IPS-NIHi11 (cell line): ENCODE data around the gene TCEANC2.

ENCODE experiments used
- DNase-seq: peaks from one replicate; pipeline ENCODE4 v3.0.0; 2012; ENCODE audit warnings: mixed read lengths, low spot score

TCEANC2 gene

DNA sequence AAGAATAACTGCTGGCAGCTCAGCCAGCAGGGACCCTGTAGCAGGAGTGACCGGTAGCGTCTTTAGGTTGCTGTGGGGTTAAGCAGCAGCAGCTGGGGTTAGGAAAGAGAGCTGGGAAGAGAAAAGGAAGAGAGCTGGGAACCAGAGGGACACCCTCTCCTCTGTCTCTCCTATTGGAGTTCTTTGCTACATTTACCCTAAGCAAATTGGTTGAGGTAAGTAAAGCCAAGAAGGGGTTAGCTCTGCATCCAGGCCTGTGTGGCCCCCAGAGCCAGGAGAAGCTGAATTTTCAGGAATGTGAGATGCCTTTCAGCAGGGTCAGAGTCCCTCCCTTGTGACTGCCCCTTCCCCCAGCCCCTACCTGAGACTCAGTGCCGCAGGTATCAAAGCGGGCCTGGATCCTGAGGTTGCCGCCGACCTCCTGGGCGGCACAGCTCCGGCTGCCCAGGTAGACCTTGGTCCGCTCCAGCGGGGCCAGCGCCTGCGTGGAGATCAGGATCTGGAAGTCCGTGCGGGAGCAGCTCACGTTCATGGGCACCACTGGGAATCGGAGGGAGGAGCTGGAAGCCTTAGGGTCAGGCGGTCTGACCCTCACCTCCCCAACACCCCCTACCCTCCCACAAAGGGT lies 83.0 kb downstream of the TCEANC2 start:
- DNase-seq, result no peak

DNA sequence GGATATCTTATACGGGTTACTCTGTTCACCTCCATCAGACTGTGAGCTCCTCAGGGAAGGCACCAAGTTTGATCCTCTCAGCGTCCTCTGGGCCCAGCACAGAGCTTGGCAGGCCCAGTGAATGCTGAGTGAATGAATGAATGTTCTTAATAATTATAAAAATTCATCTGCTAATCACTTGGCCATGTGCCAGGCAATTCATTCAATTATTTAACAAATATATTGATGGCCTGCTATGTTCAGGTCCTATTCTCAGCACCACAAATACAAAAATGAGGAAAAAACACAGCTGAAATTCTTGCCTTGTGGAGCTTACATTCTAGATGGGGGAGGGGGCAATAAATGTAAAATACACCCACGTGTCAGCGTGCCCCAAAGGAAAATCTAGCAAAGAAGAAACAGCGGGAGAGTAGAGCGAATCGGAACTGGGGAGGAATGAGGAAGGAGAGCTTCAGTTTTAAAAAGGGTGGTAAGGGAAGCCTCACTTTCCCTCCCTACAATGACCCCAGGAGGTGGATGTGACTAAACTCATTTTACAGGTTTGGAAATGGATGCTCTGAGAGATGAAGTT lies 83.6 kb downstream of the TCEANC2 start:
- DNase-seq, result no peak

DNA sequence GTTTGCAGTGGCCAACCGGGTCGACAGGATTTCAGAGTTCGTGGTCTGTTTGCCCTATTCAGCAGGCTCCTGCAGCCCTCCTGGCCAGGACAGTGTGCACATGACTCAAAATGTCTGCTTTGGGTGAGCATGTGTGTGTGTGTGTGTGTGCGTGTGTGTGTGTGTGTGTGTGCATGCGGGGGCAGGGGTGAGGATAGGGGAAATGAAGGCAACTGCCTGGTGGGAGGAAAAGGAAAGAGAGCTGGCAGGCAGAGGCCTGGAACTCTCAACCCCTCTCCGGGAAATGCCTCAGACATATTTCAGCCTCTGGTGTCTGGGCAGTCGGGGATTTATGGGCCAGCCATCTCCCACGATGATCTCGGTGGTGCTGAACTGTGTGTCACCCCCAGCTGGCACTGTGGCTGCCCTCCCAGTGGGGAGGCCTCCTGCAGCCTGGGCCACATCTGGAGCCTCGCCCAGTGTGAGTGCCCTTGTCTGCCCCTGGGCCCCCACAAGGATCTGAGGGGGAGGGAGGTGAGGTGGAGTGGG lies 84.2 kb downstream of the TCEANC2 start:
- no peak for DNase-seq

DNA sequence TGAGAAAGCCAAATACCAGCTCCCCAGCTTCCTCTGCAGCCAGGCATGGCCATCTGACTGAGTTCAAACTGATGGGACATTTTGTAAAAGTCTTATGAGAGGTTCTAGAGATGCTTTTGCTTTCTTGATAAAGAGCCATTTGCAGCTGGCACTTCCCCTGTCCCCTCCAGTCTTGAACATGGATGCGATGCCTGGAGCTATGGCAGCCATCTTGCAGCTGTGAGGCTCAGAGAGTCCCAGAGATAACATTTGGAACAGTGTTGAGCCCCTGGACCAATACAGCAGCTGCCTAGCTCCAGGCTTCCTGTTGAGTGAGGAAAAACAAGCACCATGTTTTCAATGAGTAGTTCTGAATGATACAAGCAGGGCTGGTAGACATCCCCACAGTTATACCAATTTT lies 85.6 kb downstream of the TCEANC2 start:
- no peak for DNase-seq

DNA sequence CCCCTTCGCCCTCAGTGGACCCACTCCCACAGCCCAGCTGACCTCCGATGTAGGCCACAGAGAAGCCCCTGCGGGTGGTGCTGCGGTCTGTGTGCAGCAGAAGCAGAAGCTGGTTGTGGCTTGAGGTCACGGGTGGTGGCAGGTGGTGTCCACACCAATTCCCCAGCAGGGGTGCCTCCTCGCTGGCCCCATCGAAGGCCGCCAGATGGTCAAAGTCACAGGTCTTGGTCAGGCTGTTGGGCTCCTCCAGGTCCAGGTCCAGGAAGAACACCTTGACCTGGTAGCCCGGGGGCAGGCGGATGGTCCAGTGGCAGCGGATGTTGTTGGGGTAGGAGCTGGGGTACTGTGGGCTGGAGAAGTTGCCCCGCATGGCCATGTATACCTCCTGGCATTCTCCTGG lies 86.3 kb downstream of the TCEANC2 start:
- DNase-seq, result no peak

DNA sequence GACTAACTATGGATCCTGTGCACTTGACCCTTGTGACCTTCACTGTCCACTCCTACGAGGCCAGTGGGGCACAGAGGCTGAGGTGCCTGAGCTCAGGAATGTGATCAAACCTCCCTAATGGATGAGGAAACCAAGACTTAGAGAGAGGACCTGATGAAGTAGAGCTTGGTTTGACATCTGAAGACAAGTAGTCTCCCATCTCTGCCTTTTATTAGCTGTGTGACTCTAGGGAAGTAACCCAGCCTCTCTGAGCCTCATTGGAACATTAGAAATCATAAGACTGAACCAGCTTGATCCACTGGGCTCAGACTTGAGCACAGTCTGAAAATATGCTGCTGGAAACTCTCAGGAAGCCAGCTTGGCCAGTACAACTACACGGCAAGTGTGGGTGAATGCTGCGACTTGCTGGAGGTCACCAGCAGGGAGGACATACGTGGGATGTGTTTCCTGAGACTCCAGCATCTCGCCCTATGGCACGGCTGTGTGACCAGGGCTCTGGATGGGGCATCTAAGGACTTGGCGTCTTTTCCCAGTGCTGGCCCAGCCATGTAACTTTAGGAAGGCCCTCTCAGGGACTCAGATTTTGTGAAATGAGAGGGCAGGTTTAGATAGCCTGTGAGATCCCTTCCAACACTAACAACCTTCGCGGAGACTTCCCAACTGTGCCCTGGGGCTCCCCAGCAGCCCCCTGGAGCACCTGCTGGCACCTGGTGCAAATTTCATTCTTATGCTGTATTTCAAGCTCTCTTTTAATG lies 88.9 kb downstream of the TCEANC2 start:
- DNase-seq, result no peak

DNA sequence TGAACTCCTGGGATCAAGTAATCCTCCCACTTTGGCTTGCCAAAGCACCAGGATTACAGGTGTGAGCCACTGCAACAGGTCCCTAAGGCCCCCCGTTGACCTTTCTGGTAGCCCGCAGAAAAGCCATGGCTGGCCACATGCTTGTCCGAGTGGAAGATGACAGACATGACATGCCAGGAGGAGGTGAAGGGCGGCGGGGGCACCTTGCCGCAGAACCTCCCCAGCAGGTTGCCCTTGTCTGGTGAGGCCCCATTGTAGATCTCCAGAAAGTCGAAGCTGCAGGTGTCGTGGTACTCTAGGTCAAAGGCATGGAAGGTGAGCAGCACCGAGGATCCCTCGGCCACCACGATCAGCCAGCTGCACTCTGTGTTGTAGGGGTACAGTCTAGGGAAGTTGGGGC lies 91.0 kb downstream of the TCEANC2 start:
- no peak for DNase-seq

DNA sequence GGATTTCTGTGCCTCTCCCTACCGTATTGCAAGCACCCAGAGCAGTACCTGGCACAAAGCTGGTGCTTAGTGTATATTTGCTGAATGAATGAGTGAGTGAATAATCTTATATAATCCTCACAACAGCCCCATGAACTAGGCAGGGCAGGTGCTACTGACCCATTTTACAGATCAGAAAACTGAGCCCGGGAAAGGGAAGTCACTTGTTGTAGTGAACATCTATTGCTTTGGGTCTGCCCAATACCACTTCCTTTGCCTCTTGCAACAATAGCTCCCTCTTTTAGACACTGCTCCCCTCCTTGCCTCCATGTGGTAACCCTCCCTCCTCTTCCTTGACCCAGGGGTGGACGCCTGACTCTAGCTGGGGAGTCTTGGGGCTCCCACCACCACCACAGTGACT lies 96.3 kb downstream of the TCEANC2 start:
- no peak for DNase-seq

DNA sequence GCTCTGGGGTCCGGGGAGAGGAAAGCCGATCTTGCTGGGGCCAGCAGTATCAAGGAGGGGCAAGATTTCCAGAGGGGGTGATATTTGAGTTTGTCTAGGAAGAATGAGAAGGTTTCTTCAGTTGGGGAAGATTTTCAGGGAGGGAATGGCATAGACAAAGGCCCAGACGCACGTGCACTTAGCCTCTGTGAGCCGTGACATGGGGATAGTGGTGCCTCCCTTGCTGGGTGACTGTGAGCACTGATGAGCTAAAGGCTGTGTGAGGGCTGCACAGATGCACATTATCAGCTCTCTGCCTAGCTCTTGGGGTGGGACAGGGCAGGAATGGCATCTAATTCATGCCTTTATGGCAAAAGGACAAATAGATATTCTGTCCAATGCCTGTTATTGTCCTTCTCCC lies 97.6 kb downstream of the TCEANC2 start:
- DNase-seq, result no peak

DNA sequence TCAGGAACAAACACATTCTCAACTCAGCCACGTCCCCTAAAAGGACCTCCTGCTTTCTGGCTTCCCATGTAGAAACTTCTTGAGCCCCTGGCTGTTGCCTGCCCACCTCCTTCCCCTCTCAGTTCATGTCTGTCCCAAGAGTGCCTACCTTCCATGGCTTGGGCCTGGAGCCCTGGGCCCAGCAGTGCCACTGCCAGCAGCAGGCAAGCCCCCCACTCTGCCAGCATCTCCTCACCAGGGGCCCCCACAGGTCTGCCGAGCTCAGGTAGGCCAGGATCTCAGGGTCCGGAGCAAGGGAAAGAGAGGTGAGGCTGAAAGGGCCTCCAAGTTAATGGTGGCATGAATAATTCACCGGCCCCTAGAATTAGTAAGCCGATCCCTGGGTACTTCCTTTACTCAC lies 99.3 kb downstream of the TCEANC2 start, which contains the start of gene CDCP2:
Gene CDCP2, minus strand, starts transcription at position 305 of the 400 bp plus-strand sequence. Its CDS starts 78 bp downstream, at position 227.
- no peak for DNase-seq

DNA sequence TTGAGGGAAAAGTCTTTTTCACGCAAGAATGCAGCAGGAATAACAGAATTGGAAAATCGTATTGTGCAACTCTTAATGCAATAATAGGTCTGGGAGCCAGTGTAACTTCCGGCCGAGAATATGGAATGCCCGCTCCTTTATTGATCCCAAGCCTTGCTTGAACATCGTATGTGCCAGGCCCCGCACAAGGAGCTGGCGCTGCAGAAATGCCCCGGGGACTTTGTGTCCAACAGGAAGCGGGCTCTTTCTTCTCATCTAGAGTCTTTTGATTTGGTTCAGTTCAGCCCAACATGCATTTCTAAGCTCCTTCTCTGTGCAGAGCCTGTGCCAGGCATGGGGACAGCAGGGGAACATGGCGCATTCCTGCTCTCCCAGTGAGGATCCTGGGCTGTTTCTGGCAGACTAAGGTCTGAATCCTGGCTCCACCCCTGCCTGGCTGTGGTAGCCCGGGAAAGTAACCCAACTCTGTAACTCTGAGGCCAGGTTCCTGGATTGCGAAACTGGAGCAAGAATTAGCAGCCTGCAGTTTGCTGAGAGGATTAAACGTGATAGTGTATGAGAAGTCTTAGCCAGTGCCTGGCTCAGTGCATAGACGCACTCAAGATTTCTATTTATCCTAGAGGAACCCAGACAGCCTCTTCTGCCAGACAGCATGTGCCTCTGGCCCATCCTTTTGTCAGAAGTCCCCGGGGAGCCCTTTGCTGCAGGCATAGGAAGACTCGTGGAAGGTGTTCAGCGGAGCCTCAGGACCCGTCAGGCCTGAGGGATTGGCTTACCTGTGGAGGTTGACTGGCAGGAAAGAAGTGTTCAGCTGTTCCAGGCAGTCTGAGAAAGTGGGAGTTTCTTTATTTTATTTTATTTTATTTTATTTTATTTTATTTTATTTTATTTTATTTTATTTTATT lies 100.4 kb downstream of the TCEANC2 start:
- peak; percentile 74 for DNase-seq
